Hepatocyte (in vitro differentiated cells): ENCODE data around the gene TUBGCP3. TPM values are rescaled to one million over a fixed set of nuclear protein-coding genes. Genes with fewer than 3 reads are reported as not detected.

Experiments
- DNase-seq: peaks from one replicate; pipeline ENCODE4 v3.0.0-alpha.2; 2016; ENCODE audit warnings: low spot score
- H2AFZ ChIP-seq: fragments of 200-600 bp; sonication (generic); 2 replicates; pipeline ENCODE4 v1.6.0; 2016; ENCODE audit warnings: antibody characterized with exemption, mild to moderate bottlenecking
- H3K27ac ChIP-seq: fragments of 200-600 bp; sonication (generic); 2 replicates; pipeline ENCODE4 v1.5.1; 2016; ENCODE audit warnings: mild to moderate bottlenecking
- H3K27me3 ChIP-seq: fragments of 200-600 bp; sonication (generic); 2 replicates; pipeline ENCODE4 v1.6.1; 2016
- H3K36me3 ChIP-seq: fragments of 200-600 bp; sonication (generic); replicated peaks from 2 replicates; pipeline ENCODE4 v1.5.1; 2016; ENCODE audit warnings: low read depth; ENCODE audit not compliant: insufficient read depth
- H3K4me1 ChIP-seq: fragments of 200-600 bp; sonication (generic); 2 replicates; pipeline ENCODE4 v1.5.1; 2016; ENCODE audit warnings: mild to moderate bottlenecking, moderate library complexity; ENCODE audit not compliant: insufficient read depth
- H3K4me2 ChIP-seq: fragments of 200-600 bp; sonication (generic); 2 replicates; pipeline ENCODE4 v1.6.0; 2016
- H3K4me3 ChIP-seq: fragments of 200-600 bp; sonication (generic); 2 replicates; pipeline ENCODE4 v1.5.1; 2016; ENCODE audit warnings: mild to moderate bottlenecking
- H3K79me2 ChIP-seq: fragments of 200-600 bp; sonication (generic); 2 replicates; pipeline ENCODE4 v1.6.0; 2017; ENCODE audit warnings: mild to moderate bottlenecking
- H3K9me2 ChIP-seq: fragments of 200-600 bp; sonication (generic); replicated peaks from 2 replicates; pipeline ENCODE4 v1.6.0; 2017; ENCODE audit warnings: mild to moderate bottlenecking; ENCODE audit not compliant: insufficient read depth
- H3K9me3 ChIP-seq: fragments of 200-600 bp; sonication (generic); 2 replicates; pipeline ENCODE4 v1.5.1; 2016; ENCODE audit warnings: low read depth, mild to moderate bottlenecking
- H4K20me1 ChIP-seq: fragments of 200-600 bp; sonication (generic); 2 replicates; pipeline ENCODE4 v1.6.0; 2016; ENCODE audit warnings: mild to moderate bottlenecking; ENCODE audit not compliant: insufficient read depth, poor library complexity, severe bottlenecking
- CTCF ChIP-seq: fragments of 200-600 bp; sonication (generic); IDR thresholded peaks from 2 replicates; pipeline ENCODE4 v1.5.1; 2016; ENCODE audit warnings: antibody characterized with exemption, mild to moderate bottlenecking; ENCODE audit not compliant: poor library complexity
- EZH2 ChIP-seq: fragments of 200-600 bp; sonication (generic); IDR thresholded peaks from 2 replicates; pipeline ENCODE4 v1.6.1; 2016; ENCODE audit warnings: antibody characterized with exemption, mild to moderate bottlenecking, borderline replicate concordance
- EZH2phosphoT487 ChIP-seq: fragments of 200-600 bp; sonication (generic); IDR thresholded peaks from one replicate; pipeline ENCODE4 v1.6.1; 2018; ENCODE audit warnings: antibody characterized with exemption, mild to moderate bottlenecking, low read depth, moderate library complexity; ENCODE audit not compliant: unreplicated experiment, severe bottlenecking
- WGBS: methylation state at CpG from one replicate; pipeline ENCODE4 v1.1.6; 2016; ENCODE audit warnings: low lambda C conversion rate; ENCODE audit errors: missing lambda C conversion rate; 5-methylcytosine and 5-hydroxymethylcytosine counted together
- polyA plus RNA-seq: library from polyadenylated mRNA; unstranded; fragments of >200 nt; fragmentation: Nextera tagmentation; extraction: Ambion mirVana; gene quantifications from 2 replicates; pipeline ENCODE4 v1.2.1, GENCODE V29; 2016
- total RNA-seq: library from RNA; depleted of rRNA; stranded (reverse); fragments of >200 nt; gene quantifications from 2 replicates; pipeline ENCODE4 v1.2.3, GENCODE V29; 2014

Gene TUBGCP3
- total and polyA plus RNA-seq, 2 experiments from 2014 or later: 9.7 to 11.1 TPM

GRCh38 chr13:112622375-112622774, 34.4 kb upstream of the TUBGCP3 start:
- TF ChIP-seq CTCF: no peak
- TF ChIP-seq EZH2: no peak
- TF ChIP-seq EZH2phosphoT487: no peak
- Histone ChIP-seq H3K27me3 (peaks cover 4% of the 10 kb centered on the region), H4K20me1 (no peaks in the 10 kb centered on the region), H3K36me3 (no peaks in the 10 kb centered on the region), H3K4me3 (no peak overlapping the region), H3K79me2 (no peaks in the 10 kb centered on the region), H3K4me1 (no peaks in the 10 kb centered on the region), H2AFZ (no peak overlapping the region), H3K27ac (no peak overlapping the region), H3K4me2 (no peak overlapping the region), H3K9me3 (no peaks in the 10 kb centered on the region), H3K9me2 (no peaks in the 10 kb centered on the region)
- no peak for DNase-seq
- WGBS: 80% methylated on average over 7 of the region's 7 CpGs

- Histone ChIP-seq H3K4me2 (peak overlapping the region; percentile 62), H3K27ac (no peak overlapping the region), H3K4me3 (no peak overlapping the region)
These were observed 32.0 kb upstream of the TUBGCP3 start for GRCh38 chr13:112619730-112620631.

GRCh38 chr13:112618501-112618900, 30.5 kb upstream of the TUBGCP3 start:
- WGBS: 96% methylated on average over 12 of the region's 12 CpGs
- no peaks in the 10 kb centered on the region for H4K20me1 ChIP-seq
- H3K4me2 ChIP-seq: no peak overlapping the region
- no peaks in the 10 kb centered on the region for H3K9me2 ChIP-seq
- H3K4me1 ChIP-seq: no peaks in the 10 kb centered on the region
- H3K4me3 ChIP-seq: no peak overlapping the region
- no peaks in the 10 kb centered on the region for H3K79me2 ChIP-seq
- no peaks in the 10 kb centered on the region for H3K9me3 ChIP-seq
- TF ChIP-seq CTCF (no peak), EZH2 (no peak), EZH2phosphoT487 (no peak)
- H2AFZ ChIP-seq: no peak overlapping the region
- H3K27ac ChIP-seq: no peak overlapping the region
- DNase-seq: no peak
- no peaks in the 10 kb centered on the region for H3K36me3 ChIP-seq
- H3K27me3 ChIP-seq: peaks cover 4% of the 10 kb centered on the region

More at GRCh38 chr13:112619730-112620631, 32.0 kb upstream of the TUBGCP3 start:
- Histone ChIP-seq H3K27me3 (peaks cover 4% of the 10 kb centered on the region), H3K79me2 (no peaks in the 10 kb centered on the region), H3K9me2 (no peaks in the 10 kb centered on the region), H2AFZ (peak overlapping the region; percentile 56), H3K9me3 (no peaks in the 10 kb centered on the region), H3K36me3 (no peaks in the 10 kb centered on the region), H4K20me1 (no peaks in the 10 kb centered on the region), H3K4me1 (no peaks in the 10 kb centered on the region)
- WGBS: 53% methylated on average over 24 of the region's 24 CpGs
- DNase-seq: peak; percentile 59
- TF ChIP-seq EZH2: no peak

GRCh38 chr13:112617754-112618375, 29.9 kb upstream of the TUBGCP3 start:
- no peaks in the 10 kb centered on the region for H3K36me3 ChIP-seq
- H3K4me1 ChIP-seq: no peaks in the 10 kb centered on the region
- peaks cover 4% of the 10 kb centered on the region for H3K27me3 ChIP-seq
- no peak overlapping the region for H3K4me2 ChIP-seq
- H3K4me3 ChIP-seq: no peak overlapping the region
- no peaks in the 10 kb centered on the region for H3K9me2 ChIP-seq
- no peak overlapping the region for H3K27ac ChIP-seq
- H3K79me2 ChIP-seq: no peaks in the 10 kb centered on the region
- H3K9me3 ChIP-seq: no peaks in the 10 kb centered on the region
- no peak overlapping the region for H2AFZ ChIP-seq
- H4K20me1 ChIP-seq: no peaks in the 10 kb centered on the region
- TF ChIP-seq CTCF (no peak), EZH2phosphoT487 (no peak), EZH2 (no peak)
- WGBS: 86% methylated on average over 18 of the region's 18 CpGs
- no peak for DNase-seq
